HepG2 (cell line): ENCODE results near the gene JPH3. TPM values are rescaled to one million over a fixed set of nuclear protein-coding genes. Genes with fewer than 3 reads are reported as not detected.

Experiments
- ATAC-seq: fragments of 200-7000 bp; cut with Tn5 transposase; 3 replicates; pipeline ENCODE4 v1.9.1; 2020; ENCODE audit warnings: mild to moderate bottlenecking, moderate library complexity
- BruUV-seq: library from RNA; stranded (reverse); fragments of 400-500 nt; replicated peaks from 2 replicates; lab custom pipeline; 2021; lab: Mats Ljungman, UMichigan
- CTCF ChIA-PET: fragments of 300-600 bp; formaldehyde crosslinking; extraction: SDS; loops from one replicate; lab custom pipeline; 2021; ENCODE audit warnings: low total read pairs, inconsistent platforms, low intra/inter-chr PET ratio; lab: Yijun Ruan, JAX
- POLR2A ChIA-PET: fragments of 350-600 bp; sonication (Branson Sonifier 250); formaldehyde crosslinking; loops from one replicate; lab custom pipeline; 2020; ENCODE audit warnings: antibody characterized with exemption, inconsistent platforms; lab: Yijun Ruan, JAX
- DNase-seq: peaks from one replicate; pipeline ENCODE4 v3.0.0-alpha.2; 2015; ENCODE audit warnings: low spot score
- FAIRE-seq: peaks from 3 replicates; lab custom pipeline; 2011; peaks lifted over from hg19 to GRCh38; lab: Jason Lieb, UNC
- H2AFZ ChIP-seq: one replicate; pipeline ENCODE4 v1.6.1; 2011; ENCODE audit warnings: low read length, inconsistent platforms
- H3K27ac ChIP-seq: fragments of 300-600 bp; 3 replicates; pipeline ENCODE4 v1.8.0; 2011; ENCODE audit warnings: mixed run types, mild to moderate bottlenecking, mixed read lengths, low read length, inconsistent platforms; ENCODE audit not compliant: insufficient read depth; ENCODE audit errors: extremely low read length
- H3K27me3 ChIP-seq, 2 experiments: fragments of 200-600 bp in 1 of 2; 2 replicates in 1 of 2; 3 replicates in 1 of 2; pipeline versions ENCODE4 v1.6.0 to v1.8.0; 2011; ENCODE audit warnings: low read length in 2 of 2, mild to moderate bottlenecking in 2 of 2, moderate library complexity in 2 of 2, inconsistent platforms in 1 of 2; ENCODE audit not compliant: insufficient read depth in 2 of 2, control insufficient read depth in 1 of 2
- H3K36me3 ChIP-seq, 2 experiments: fragments of 200-600 bp in 1 of 2; replicated peaks in 1 of 2; 2 replicates in 1 of 2; 3 replicates in 1 of 2; pipeline versions ENCODE4 v1.5.1 to v1.8.0; 2011; ENCODE audit warnings: low read length in 2 of 2, inconsistent platforms in 1 of 2; ENCODE audit not compliant: insufficient read depth in 2 of 2, control insufficient read depth in 1 of 2
- H3K4me1 ChIP-seq: 2 replicates; pipeline ENCODE4 v1.5.1; 2012; ENCODE audit warnings: low read length, inconsistent platforms; ENCODE audit not compliant: insufficient read depth
- H3K4me2 ChIP-seq: 2 replicates; pipeline ENCODE4 v1.6.0; 2011; ENCODE audit warnings: low read depth, low read length, inconsistent platforms
- H3K4me3 ChIP-seq, 3 experiments: fragments of 200-600 bp in 1 of 3; sonication (generic), shearing (Covaris generic) in 1 of 3; replicated peaks in 1 of 3; 2 replicates each; pipeline ENCODE4 v1.5.1; 2011 to 2016; ENCODE audit warnings: low read length in 3 of 3, inconsistent platforms in 2 of 3, low read depth in 2 of 3, mild to moderate bottlenecking in 2 of 3, control low read depth in 1 of 3, mixed read lengths in 1 of 3; ENCODE audit not compliant: insufficient read depth in 1 of 3
- H3K79me2 ChIP-seq: one replicate; pipeline ENCODE4 v1.6.1; 2011; ENCODE audit warnings: low read length, inconsistent platforms; ENCODE audit not compliant: insufficient read depth
- H3K9ac ChIP-seq: 2 replicates; pipeline ENCODE4 v1.6.0; 2011; ENCODE audit warnings: mild to moderate bottlenecking, low read depth, low read length, inconsistent platforms; ENCODE audit not compliant: insufficient read depth
- H3K9me3 ChIP-seq: 2 replicates; pipeline ENCODE4 v1.5.1; 2012; ENCODE audit warnings: mild to moderate bottlenecking, low read length
- H4K20me1 ChIP-seq: 2 replicates; pipeline ENCODE4 v1.6.0; 2011; ENCODE audit warnings: inconsistent platforms, mild to moderate bottlenecking, low read length, moderate library complexity; ENCODE audit not compliant: insufficient read depth
- CEBPB ChIP-seq: IDR thresholded peaks from 2 replicates; pipeline ENCODE4 v1.6.1; 2011; ENCODE audit warnings: low read depth, low read length, improper control_type of control experiment, borderline replicate concordance
- FOXK2 ChIP-seq: fragments of 450-650 bp; IDR thresholded peaks from 2 replicates; pipeline ENCODE4 v1.6.1; 2016
- HMGXB4 ChIP-seq, 2 experiments: sonication (generic) in 1 of 2; formaldehyde crosslinking in 1 of 2; IDR thresholded peaks; 2 replicates each; pipeline versions ENCODE4 v1.4.0 to v1.6.1; 2018 to 2020; ENCODE audit warnings: missing genetic modification reagents in 2 of 2, borderline replicate concordance in 1 of 2, low read depth in 1 of 2, mild to moderate bottlenecking in 1 of 2, missing biosample characterization in 1 of 2
- IKZF1 ChIP-seq: fragments of 450-650 bp; IDR thresholded peaks from 2 replicates; pipeline ENCODE4 v1.7.1; 2016
- KDM1A ChIP-seq: IDR thresholded peaks from 2 replicates; pipeline ENCODE4 v1.6.1; 2016; ENCODE audit warnings: missing compliant biosample characterization
- MIER2 ChIP-seq: IDR thresholded peaks from 2 replicates; pipeline ENCODE4 v1.6.1; 2016; ENCODE audit warnings: missing biosample characterization, missing genetic modification reagents
- RFXANK ChIP-seq: IDR thresholded peaks from 2 replicates; pipeline ENCODE4 v1.6.1; 2016
- RNF2 ChIP-seq: fragments of 450-650 bp; conservative IDR thresholded peaks from 2 replicates; pipeline ENCODE4 v1.6.1; 2016; ENCODE audit warnings: low read depth
- SALL1 ChIP-seq: sonication (generic); formaldehyde crosslinking; IDR thresholded peaks from 2 replicates; pipeline ENCODE4 v1.8.0; 2022; ENCODE audit warnings: mild to moderate bottlenecking, missing genetic modification reagents
- TBL1XR1 ChIP-seq: fragments of 150-350 bp; IDR thresholded peaks from 2 replicates; pipeline ENCODE4 v1.6.1; 2014; ENCODE audit warnings: borderline replicate concordance, low read length; ENCODE audit not compliant: partially characterized antibody
- ZBTB43 ChIP-seq: sonication (generic); formaldehyde crosslinking; conservative IDR thresholded peaks from 2 replicates; pipeline ENCODE4 v1.4.0; 2020; ENCODE audit warnings: missing genetic modification reagents
- ZFP36L2 ChIP-seq: sonication (generic); formaldehyde crosslinking; IDR thresholded peaks from 2 replicates; pipeline ENCODE4 v1.4.0; 2020; ENCODE audit warnings: missing genetic modification reagents
- ZNF275 ChIP-seq: sonication (generic); formaldehyde crosslinking; IDR thresholded peaks from 2 replicates; pipeline ENCODE4 v1.8.0; 2022; ENCODE audit warnings: missing genetic modification reagents, mild to moderate bottlenecking, inconsistent platforms, borderline replicate concordance
- ZNF296 ChIP-seq: sonication (generic); formaldehyde crosslinking; conservative IDR thresholded peaks from 2 replicates; pipeline ENCODE4 v1.5.0; 2020; ENCODE audit warnings: mild to moderate bottlenecking, missing genetic modification reagents
- ZNF354B ChIP-seq: sonication (generic); formaldehyde crosslinking; IDR thresholded peaks from 2 replicates; pipeline ENCODE4 v1.8.0; 2022; ENCODE audit warnings: mild to moderate bottlenecking, missing genetic modification reagents
- ZNF367 ChIP-seq: sonication (generic); formaldehyde crosslinking; IDR thresholded peaks from 2 replicates; pipeline ENCODE4 v1.4.0; 2020; ENCODE audit warnings: missing genetic modification reagents, borderline replicate concordance
- ZNF574 ChIP-seq: sonication (generic); formaldehyde crosslinking; IDR thresholded peaks from 2 replicates; pipeline ENCODE4 v1.4.0; 2020; ENCODE audit warnings: missing genetic modification reagents
- WGBS: methylation state at CpG from one replicate; pipeline ENCODE4 v1.1.6; 2017; ENCODE audit warnings: low lambda C conversion rate; 5-methylcytosine and 5-hydroxymethylcytosine counted together
- in situ Hi-C: cut with HindIII; loops from 2 replicates; pipeline ENCODE4 v1.10.0; 2017; ENCODE audit warnings: low pct_unique_long_range_greater_than_20kb; ENCODE audit not compliant: extremely low pct_ligation_motif_present
- intact Hi-C: fragments of 100-400 bp; cut with micrococcal nuclease; formaldehyde crosslinking; loops from one replicate; pipeline ENCODE4 v1.10.0; 2022; ENCODE audit not compliant: unreplicated experiment
- polyA plus RNA-seq, 8 experiments: library from polyadenylated mRNA; depleted of rRNA in 3 of 8; stranded (reverse) in 7 of 8; unstranded in 1 of 8; fragments of >200 nt; fragmentation: Illumina TruSeq in 4 of 8; extraction: Trizol in 4 of 8; gene quantifications; 2 replicates each; pipeline versions ENCODE4 v1.2.1 to v1.2.3, GENCODE V29; 2011 to 2016; ENCODE audit warnings: low read depth in 4 of 8, missing spikeins in 1 of 8, mixed read lengths in 1 of 8; ENCODE audit not compliant: insufficient read depth in 1 of 8
- total RNA-seq, 5 experiments: library from RNA; depleted of rRNA; stranded (reverse); fragments of >200 nt; fragmentation: Illumina TruSeq; extraction: Trizol; gene quantifications; 2 replicates each; pipeline ENCODE4 v1.2.3, GENCODE V29; 2016; ENCODE audit warnings: low read depth in 1 of 5

Gene JPH3
- total and polyA plus RNA-seq, 2 of the 13 experiments (the other 11 are each of a cell fraction or from before 2014, with no cell fraction given): not detected

DNA sequence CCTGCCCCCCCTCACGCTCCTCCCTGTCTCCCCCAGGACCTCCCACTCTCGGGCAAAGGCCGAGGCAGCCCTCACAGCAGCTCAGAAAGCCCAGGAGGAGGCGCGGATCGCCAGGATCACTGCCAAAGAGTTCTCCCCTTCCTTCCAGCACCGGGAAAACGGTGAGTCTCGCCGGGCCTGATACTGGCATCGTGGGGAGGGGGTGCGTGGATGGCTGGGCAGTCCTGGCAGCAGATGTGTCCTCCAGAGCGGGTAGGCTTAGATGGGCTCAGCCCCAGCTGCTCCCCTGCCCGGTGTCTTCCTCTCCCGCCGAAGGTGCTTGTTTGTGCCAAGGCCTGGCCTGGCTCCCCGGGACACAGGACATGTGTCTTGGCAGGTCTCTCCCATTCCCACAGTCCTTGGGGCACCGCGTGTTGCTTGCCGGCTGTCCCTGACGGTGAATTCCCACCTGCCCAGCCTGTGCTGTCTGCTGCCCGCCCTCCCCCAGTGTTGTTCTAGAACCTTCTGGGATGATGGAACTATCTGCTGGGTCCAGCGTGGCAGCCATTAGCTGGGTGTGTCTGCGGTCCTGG lies 81.9 kb downstream of the JPH3 start (continued):
- TF ChIP-seq ZBTB43 (CRISPR knock-in tag) (no peak), CEBPB (no peak)

DNA sequence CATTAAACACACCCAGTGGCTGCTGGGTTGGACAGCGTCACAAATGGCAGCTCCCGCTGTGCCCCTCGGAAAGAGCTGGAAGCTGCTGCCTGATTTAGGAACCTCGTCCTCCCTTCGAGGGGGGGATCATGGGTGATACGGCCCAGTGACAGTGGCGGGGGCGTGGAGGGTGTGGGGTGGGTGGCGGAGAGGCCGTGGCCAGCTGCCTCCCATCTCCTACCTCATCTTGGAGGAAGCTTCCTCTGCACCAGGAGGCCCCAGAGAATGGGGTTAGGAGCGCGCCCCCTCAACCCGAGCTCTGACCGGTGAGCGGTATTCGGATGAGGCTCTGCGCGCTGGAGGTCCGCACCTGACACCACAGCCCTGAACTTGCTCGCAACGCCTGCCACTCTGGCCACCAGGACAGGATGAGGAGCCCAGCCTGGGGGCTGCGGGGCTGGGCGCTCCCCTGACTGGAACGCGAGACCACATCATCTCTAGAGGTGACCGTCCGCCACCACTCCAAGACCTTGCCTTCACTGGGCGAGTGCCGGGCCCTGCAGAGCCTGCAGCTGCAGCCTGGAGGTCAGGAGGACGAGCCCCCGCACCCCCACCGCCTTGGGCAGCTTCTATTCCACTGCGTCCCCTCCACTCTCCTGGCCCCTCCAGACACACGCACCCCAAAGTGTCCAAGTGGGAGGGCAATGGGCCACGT lies 82.5 kb downstream of the JPH3 start:
- no peak overlapping the region for H3K27ac ChIP-seq
- H3K4me3 ChIP-seq: no peak overlapping the region
- H3K27me3 ChIP-seq: peaks cover 19 to 80% of the 10 kb centered on the region in 2 experiments
- POLR2A ChIA-PET: no interaction called here
- no peaks in the 10 kb centered on the region for H3K79me2 ChIP-seq
- H4K20me1 ChIP-seq: peaks cover 9% of the 10 kb centered on the region; the same call in 1 of the 2 replicates
- CTCF ChIA-PET: no interaction called here
- no peaks in the 10 kb centered on the region for H3K4me1 ChIP-seq
- no peak overlapping the region for H2AFZ ChIP-seq
- in situ Hi-C loops (no loop called here), intact Hi-C loops (no loop called here)
- FAIRE-seq: no peak
- DNase-seq: no peak
- no peak overlapping the region for H3K4me2 ChIP-seq
- H3K9me3 ChIP-seq: no peaks in the 10 kb centered on the region
- ATAC-seq: no peak
- no peak overlapping the region for H3K9ac ChIP-seq
- no peaks in the 10 kb centered on the region for H3K36me3 ChIP-seq
- WGBS: 40% methylated on average over 25 of the region's 35 CpGs
- BruUV-seq: no TSS peak
- TF ChIP-seq HMGXB4 (CRISPR knock-in tag; IDR thresholded peaks at IDR 0.05; ENCODE audit: borderline replicate concordance in 1 of 2, low read depth in 1 of 2) (no peak), RNF2 (no peak), ZNF275 (no peak), IKZF1 (no peak), ZFP36L2 (CRISPR knock-in tag) (no peak), RFXANK (CRISPR knock-in tag) (no peak), ZNF367 (CRISPR knock-in tag) (no peak), MIER2 (CRISPR knock-in tag) (no peak), KDM1A (CRISPR knock-in tag) (no peak), TBL1XR1 (no peak), ZNF296 (no peak), ZNF354B (CRISPR knock-in tag) (no peak), FOXK2 (no peak), ZNF574 (CRISPR knock-in tag) (no peak), SALL1 (no peak)
